ENCODE data around the gene PEAK1.
"Not testable (repeated sequence)": the region's sequence is repeated elsewhere in the genome, so short reads cannot be mapped to it uniquely, and the experiment has no call there.

The PEAK1 gene

GRCh38 chr15:77420610-77421369, 886 bp upstream of the PEAK1 start, which contains the start of gene HMG20A:
Gene HMG20A (plus strand): TSS chr15:77420888. CDS start chr15:77458408, 37,520 bp downstream.
- peak; percentile 91 for DNase-seq

GRCh38 chr15:77418966-77419835, 703 bp downstream of the PEAK1 start:
- DNase-seq = peak; percentile 64

- DNase-seq = no peak
Observed at GRCh38 chr15:77418391-77418965, 1.4 kb downstream of the PEAK1 start.

DNA sequence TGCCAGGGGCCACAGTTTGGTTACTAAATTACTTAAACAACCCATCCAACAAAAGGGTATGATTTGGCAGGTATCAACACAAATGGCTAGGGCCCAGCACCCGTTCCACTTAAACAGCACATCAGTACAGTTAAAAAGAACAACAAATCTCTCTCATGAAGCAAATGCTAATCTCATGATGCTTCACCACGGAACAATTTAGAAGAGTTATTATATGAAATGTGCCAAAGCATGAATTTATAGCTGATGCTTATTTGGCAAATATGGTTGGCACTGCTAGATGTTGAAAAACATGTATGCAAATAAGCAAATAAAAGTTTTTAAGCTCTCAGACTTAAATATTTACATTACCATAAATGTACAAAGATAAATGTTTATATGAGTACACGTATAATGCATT, 2.3 kb downstream of the PEAK1 start:
- DNase-seq = no peak

DNA sequence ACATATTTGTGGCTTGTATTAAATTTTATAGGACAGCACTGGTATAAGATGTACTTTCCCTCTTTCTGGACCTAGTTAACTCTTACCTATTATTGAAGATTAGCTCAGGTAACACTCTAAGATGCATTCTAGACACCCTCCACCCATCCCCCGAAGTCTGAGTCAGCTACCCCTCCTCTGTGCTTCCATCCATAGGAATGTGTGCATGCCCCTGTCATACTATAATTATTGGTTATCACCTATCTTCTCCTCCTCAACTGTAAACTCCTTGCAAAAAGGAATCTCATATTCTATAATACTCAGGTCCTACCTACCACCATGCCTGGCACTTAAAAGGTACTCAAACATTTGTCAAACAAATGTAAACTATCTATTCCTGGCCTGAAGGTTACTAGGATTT, 3.0 kb downstream of the PEAK1 start:
- peak; percentile 13 for DNase-seq

GRCh38 chr15:77416148-77416455, 3.8 kb downstream of the PEAK1 start:
- no peak for DNase-seq

- DNase-seq = no peak
Observed at GRCh38 chr15:77415450-77416147, 4.3 kb downstream of the PEAK1 start.

- no peak for DNase-seq
Observed at GRCh38 chr15:77414789-77415442, 5.0 kb downstream of the PEAK1 start.

DNA sequence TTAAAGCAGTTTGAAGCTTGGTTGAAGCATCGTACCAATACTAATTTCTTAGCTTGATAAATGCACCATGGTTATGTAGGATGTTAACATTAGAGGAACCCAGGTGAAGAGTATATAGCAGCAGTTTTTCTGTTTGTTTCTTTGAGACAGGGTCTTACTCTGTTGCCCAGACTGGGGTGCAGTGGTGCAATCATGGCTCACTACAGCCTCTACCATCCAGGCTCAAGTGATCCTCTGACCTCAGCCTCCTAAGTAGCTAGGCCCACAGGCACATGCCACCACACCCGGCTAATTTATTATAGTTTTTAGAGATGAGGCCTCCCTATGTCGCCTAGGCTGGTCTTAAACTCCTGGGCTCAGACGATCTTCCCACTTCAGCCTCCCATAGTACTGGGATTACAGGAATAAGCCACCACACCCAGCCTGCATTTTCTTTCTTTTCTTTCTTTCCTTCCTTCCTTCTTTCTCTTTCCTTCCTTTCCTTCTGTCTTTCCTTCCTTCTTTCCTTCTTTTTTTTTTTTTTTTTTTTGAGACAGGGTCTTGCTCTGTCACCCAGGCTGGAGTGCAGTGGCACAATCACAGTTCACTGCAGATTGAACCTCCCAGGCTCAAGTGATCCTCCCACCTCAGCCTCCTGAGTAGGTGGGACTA, 6.1 kb downstream of the PEAK1 start:
- DNase-seq = no peak

DNA sequence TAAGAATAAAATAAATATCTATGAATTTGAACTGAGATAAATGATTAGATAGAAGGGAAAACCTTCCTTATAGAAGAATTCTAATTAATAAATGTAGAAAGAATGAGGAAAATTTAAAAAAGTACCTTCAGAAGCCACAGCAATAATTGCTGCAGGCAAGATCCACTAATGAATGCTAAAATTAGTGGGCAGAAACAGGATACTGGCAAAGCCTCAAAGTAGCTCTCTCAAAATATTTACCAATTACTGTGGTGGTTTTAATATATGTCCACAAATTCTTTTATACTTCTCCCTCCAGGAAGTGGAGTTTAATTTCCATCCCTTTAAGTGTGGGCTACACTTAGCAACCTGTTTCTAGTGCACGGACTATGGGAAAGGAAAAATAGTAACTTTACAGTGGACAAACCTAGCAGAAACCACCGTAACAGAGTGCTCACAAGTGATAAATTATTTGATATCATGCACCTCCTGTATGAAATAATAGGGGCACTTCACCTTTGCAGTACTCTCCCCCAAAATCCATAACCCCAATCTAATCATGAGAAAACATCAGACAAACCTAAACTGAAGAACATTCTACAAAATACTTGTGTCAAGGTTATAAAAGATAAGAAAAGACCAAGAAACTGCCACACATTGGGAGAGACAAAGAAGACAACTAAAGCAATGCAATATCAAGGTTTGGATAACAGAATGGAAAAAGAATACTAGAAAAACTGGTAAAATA, 6.8 kb downstream of the PEAK1 start:
- no peak for DNase-seq

GRCh38 chr15:77411619-77411976, 8.3 kb downstream of the PEAK1 start:
- no peak for DNase-seq

- DNase-seq = peak; percentile 52
Observed at GRCh38 chr15:77410701-77411618, 8.9 kb downstream of the PEAK1 start.

DNA sequence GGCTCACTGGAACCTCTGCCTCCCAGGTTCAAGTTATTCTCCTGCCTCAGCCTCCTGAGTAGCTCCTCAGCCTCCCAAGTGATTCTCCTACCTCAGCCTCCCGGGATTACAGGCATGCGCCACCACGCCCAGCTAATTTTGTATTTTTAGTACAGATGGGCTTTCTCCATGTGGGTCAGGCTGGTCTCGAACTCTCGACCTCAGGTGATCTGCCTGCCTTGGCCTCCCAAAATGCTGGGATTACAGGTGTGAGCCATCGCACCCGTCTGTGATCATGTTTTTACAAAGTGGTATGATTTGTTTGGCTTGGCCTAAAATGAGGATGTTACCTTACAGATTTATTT, 9.8 kb downstream of the PEAK1 start:
- not testable (repeated sequence) for DNase-seq

DNA sequence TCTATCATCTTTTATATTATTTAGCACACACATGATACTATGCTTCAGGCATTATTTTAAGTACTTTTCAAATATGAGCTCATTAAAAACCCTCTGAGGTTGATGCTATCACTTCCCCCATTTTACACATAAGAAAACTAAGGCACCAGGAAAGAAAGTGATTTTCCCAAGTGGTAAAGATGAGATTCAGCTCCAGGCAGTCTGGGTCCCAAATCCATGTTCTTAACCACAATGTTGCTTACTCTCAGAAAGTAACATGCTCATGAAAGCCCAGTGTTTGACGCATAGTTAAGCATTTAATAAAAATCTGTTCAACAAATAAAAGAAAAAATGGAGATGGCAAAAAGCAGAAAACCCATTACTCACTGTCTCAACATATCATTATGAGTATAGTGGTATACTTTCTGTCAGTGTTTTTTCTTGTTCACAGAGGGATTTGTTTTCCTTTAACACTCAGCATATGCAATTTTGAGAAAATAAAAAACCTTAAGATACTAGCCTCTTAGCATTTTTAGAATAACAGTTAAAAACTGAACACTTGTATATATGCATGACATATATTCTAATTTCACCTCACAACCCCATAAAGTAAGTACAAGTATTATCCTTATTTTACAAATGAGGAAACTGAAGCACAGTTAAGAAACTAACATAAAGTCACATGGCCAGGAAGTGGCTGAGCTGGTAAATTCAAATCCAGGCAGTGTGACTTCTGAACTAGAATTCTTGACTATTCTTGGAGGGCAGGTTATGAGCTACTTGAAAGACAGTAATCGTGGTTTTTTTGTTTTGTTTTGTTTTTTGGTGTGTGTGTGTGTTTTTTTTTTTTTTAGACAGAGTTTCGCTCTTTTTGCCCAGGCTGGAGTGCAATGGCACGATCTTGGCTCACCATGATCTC, 10.4 kb downstream of the PEAK1 start:
- DNase-seq = no peak

GRCh38 chr15:77406846-77407245, 13.1 kb downstream of the PEAK1 start:
- DNase-seq = no peak

DNA sequence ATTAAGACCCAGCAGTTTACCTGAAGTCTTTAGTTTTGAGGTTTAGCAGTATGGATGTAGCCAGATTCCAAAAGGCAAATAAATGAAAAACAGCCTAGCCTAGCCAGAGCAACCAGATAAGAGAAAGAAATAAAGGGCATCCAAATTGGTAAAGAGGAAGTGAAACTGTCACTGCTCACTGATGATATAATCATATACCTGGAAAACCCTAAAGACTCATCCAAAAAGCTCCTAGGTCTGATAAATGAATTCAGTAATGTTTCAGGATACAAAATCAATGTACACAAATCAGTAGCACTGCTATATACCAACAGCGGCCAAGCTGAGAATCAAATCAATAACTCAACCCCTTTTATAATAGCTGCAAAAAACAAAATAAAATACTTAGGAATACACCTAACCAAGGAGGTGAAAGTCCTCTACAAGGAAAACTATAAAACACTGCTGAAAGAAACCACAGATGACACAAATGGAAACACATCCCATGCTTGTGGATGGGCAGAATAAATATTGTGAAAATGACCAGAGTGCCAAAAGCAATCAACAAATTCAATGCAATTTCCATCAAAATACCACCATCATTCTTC, 13.6 kb downstream of the PEAK1 start:
- DNase-seq = not testable (repeated sequence)

GRCh38 chr15:77402740-77403379, 17.0 kb downstream of the PEAK1 start:
- no peak for DNase-seq

DNA sequence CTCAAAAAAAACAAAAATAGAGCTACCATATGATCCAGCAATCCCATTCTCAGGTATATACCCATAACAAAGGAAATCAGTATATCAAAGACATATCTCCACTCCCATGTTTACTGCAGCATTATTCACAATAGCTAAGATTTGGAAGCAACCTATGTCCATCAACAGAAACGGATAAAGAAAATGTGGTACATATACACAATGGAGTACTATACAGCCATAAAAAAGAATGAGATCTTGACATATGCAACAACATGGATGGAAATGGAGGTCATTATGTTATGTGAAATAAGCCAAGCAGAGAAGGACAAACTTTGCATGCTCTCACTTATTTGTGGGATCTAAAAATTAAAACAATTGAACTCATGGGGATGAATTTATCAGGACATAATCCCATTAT, 19.6 kb downstream of the PEAK1 start:
- no peak for DNase-seq

Measured in NCI-H82 (cell line).